Neuronal stem cell (in vitro differentiated cells): ENCODE results near the gene SNX25.

Experiments
- DNase-seq: peaks from one replicate; pipeline ENCODE4 v3.0.0-alpha.2; 2013; ENCODE audit warnings: low spot score
- H2AFZ ChIP-seq: one replicate; pipeline ENCODE4 v1.6.1; 2013; ENCODE audit warnings: mild to moderate bottlenecking, low read length, inconsistent platforms
- H2AK5ac ChIP-seq: 2 replicates; pipeline ENCODE4 v1.6.1; 2013; ENCODE audit warnings: low read depth, mild to moderate bottlenecking, inconsistent platforms, low read length, moderate library complexity, mixed read lengths
- H2BK120ac ChIP-seq: 2 replicates; pipeline ENCODE4 v1.6.1; 2013; ENCODE audit warnings: low read depth, mild to moderate bottlenecking, inconsistent platforms, low read length, moderate library complexity, mixed read lengths
- H2BK12ac ChIP-seq: one replicate; pipeline ENCODE4 v1.6.1; 2013; ENCODE audit warnings: low read length, inconsistent platforms
- H2BK15ac ChIP-seq: 2 replicates; pipeline ENCODE4 v1.6.1; 2013; ENCODE audit warnings: mild to moderate bottlenecking, low read length, inconsistent platforms, mixed read lengths
- H2BK5ac ChIP-seq: one replicate; pipeline ENCODE4 v1.6.1; 2013; ENCODE audit warnings: inconsistent platforms, mild to moderate bottlenecking, low read length, moderate library complexity
- H3K14ac ChIP-seq: one replicate; pipeline ENCODE4 v1.6.1; 2013; ENCODE audit warnings: low read length, inconsistent platforms
- H3K18ac ChIP-seq: 2 replicates; pipeline ENCODE4 v1.6.1; 2013; ENCODE audit warnings: low read length, inconsistent platforms
- H3K23ac ChIP-seq: 2 replicates; pipeline ENCODE4 v1.6.1; 2013; ENCODE audit warnings: low read depth, mild to moderate bottlenecking, mixed read lengths, low read length, inconsistent platforms; ENCODE audit not compliant: poor library complexity
- H3K27ac ChIP-seq: replicated peaks from 3 replicates; pipeline ENCODE4 v1.5.1; 2013; ENCODE audit warnings: low read length, inconsistent platforms
- H3K27me3 ChIP-seq, 3 experiments: 2 replicates each; pipeline ENCODE4 v1.6.1; 2013; ENCODE audit warnings: low read length in 3 of 3, mild to moderate bottlenecking in 2 of 3, inconsistent platforms in 1 of 3, low read depth in 1 of 3, mixed read lengths in 1 of 3, moderate library complexity in 1 of 3; ENCODE audit not compliant: control insufficient read depth in 3 of 3, insufficient read depth in 3 of 3
- H3K36me3 ChIP-seq, 2 donors: replicated peaks in 1 of 2; 2 replicates each; pipeline ENCODE4 v1.6.1; 2013; ENCODE audit warnings: low read length in 2 of 2; ENCODE audit not compliant: control insufficient read depth in 2 of 2, insufficient read depth in 2 of 2
- H3K4ac ChIP-seq: 2 replicates; pipeline ENCODE4 v1.6.1; 2013; ENCODE audit warnings: inconsistent platforms, mild to moderate bottlenecking, low read length, moderate library complexity
- H3K4me1 ChIP-seq, 2 donors: 1 replicate in 1 of 2; 2 replicates in 1 of 2; pipeline ENCODE4 v1.6.1; 2013; ENCODE audit warnings: low read length in 2 of 2, low read depth in 1 of 2; ENCODE audit not compliant: control insufficient read depth in 2 of 2, insufficient read depth in 1 of 2
- H3K4me2 ChIP-seq: one replicate; pipeline ENCODE4 v1.6.1; 2013; ENCODE audit warnings: mild to moderate bottlenecking, low read length, inconsistent platforms; ENCODE audit not compliant: insufficient read depth, poor library complexity, severe bottlenecking
- H3K4me3 ChIP-seq, 2 donors: 2 replicates each; pipeline ENCODE4 v1.5.1; 2013; ENCODE audit warnings: low read length in 2 of 2, mild to moderate bottlenecking in 2 of 2, inconsistent platforms in 1 of 2, moderate library complexity in 1 of 2
- H3K79me1 ChIP-seq: one replicate; pipeline ENCODE4 v1.6.1; 2013; ENCODE audit warnings: low read depth, mild to moderate bottlenecking, inconsistent platforms, low read length, moderate library complexity
- H3K9ac ChIP-seq: one replicate; pipeline ENCODE4 v1.6.1; 2013; ENCODE audit warnings: mild to moderate bottlenecking, low read depth, low read length, inconsistent platforms; ENCODE audit not compliant: poor library complexity
- H3K9me3 ChIP-seq, 2 donors: replicated peaks in 1 of 2; 2 replicates each; pipeline versions ENCODE3 to v1.6.1; 2013; ENCODE audit warnings: low read length in 2 of 2, mild to moderate bottlenecking in 2 of 2, inconsistent platforms in 1 of 2, low read depth in 1 of 2, mixed read lengths in 1 of 2, moderate library complexity in 1 of 2; ENCODE audit not compliant: control insufficient read depth in 2 of 2, insufficient read depth in 1 of 2
- H4K8ac ChIP-seq: one replicate; pipeline ENCODE4 v1.6.1; 2013; ENCODE audit warnings: low read depth, mild to moderate bottlenecking, inconsistent platforms, low read length, moderate library complexity
- H4K91ac ChIP-seq: one replicate; pipeline ENCODE4 v1.6.1; 2013; ENCODE audit warnings: low read length, low read depth, mild to moderate bottlenecking, inconsistent platforms; ENCODE audit not compliant: poor library complexity
- WGBS, 2 donors: extraction: QIAGEN DNeasy Blood & Tissue Kit; methylation state at CpG; one replicate each; pipeline ENCODE4 v1.1.7; 2013; ENCODE audit warnings: missing lambda C conversion rate in 2 of 2, mixed read lengths in 1 of 2; ENCODE audit not compliant: insufficient read length in 2 of 2, insufficient replicate concordance in 1 of 2; ENCODE audit errors: extremely low coverage in 2 of 2; 5-methylcytosine and 5-hydroxymethylcytosine counted together

The SNX25 gene

DNA sequence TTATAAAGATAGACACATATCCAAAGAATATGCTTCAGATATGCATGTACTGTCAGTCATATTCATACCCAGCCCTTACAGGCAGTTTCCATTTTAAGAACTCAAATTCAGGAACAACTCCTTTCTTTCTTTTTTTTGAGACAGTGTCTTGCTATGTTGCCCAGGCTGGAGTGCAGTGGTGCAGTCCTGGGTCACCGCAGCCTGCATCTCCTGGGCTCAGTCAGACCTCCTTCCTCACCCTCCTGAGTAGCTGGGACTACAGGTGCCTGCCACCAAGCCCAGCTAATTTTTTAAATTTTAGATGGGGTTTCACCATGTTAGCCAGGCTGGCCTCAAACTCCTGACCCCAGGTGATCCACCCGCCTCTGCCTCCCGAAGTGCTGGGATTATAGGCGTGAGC is 34.5 kb downstream of the SNX25 start:
- H2BK120ac ChIP-seq, result no peak overlapping the region
- H3K27me3 ChIP-seq, result no peaks in the 10 kb centered on the region
- H3K27ac ChIP-seq, result no peak overlapping the region
- H3K4me2 ChIP-seq, result no peak overlapping the region
- no CpG with 5 or more reads among the region's 4 CpGs for WGBS, 2 donors
- no peak overlapping the region for H3K4ac ChIP-seq
- H3K4me1 ChIP-seq, result no peaks in the 10 kb centered on the region
- peaks cover under 1 to 8% of the 10 kb centered on the region in 2 donors for H3K36me3 ChIP-seq
- no peak overlapping the region for H3K23ac ChIP-seq
- H2BK15ac ChIP-seq, result no peak overlapping the region
- H3K14ac ChIP-seq, result no peak overlapping the region
- no peak overlapping the region for H3K4me3 ChIP-seq
- no peak overlapping the region for H2AK5ac ChIP-seq
- no peak overlapping the region for H2BK12ac ChIP-seq
- H3K9me3 ChIP-seq, result peaks cover 1 to 5% of the 10 kb centered on the region in 2 donors
- H4K8ac ChIP-seq, result no peak overlapping the region
- H3K9ac ChIP-seq, result no peak overlapping the region
- no peak overlapping the region for H2BK5ac ChIP-seq
- no peak overlapping the region for H3K18ac ChIP-seq
- H3K79me1 ChIP-seq, result peaks cover 3% of the 10 kb centered on the region
- DNase-seq, result no peak
- no peak overlapping the region for H4K91ac ChIP-seq
- no peak overlapping the region for H2AFZ ChIP-seq

DNA sequence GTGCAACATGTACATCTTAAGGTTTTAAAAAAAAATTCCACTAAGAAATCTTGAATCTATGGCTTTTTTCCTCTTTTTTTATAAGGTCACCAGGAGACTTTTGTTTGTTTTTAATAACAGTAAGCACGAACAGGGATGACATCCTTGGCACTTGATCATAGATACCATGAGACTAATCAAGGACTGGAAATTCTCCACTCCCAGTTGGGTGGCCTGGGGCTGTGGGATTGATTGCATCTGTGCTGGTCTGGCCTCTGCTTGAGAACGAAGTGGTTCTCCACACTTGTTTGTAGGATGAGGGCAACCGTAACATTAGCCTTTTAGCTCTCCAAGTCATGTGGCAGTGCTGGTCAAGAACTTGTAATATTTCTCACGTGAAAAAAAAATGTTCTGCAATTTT is 35.4 kb downstream of the SNX25 start:
- H3K9me3 ChIP-seq, result peaks cover 1 to 4% of the 10 kb centered on the region in 2 donors
- H3K18ac ChIP-seq, result no peak overlapping the region
- H4K8ac ChIP-seq, result no peak overlapping the region
- H3K79me1 ChIP-seq, result peaks cover 3% of the 10 kb centered on the region
- H3K27me3 ChIP-seq, result no peaks in the 10 kb centered on the region
- H2BK15ac ChIP-seq, result no peak overlapping the region
- H3K4me1 ChIP-seq, result no peaks in the 10 kb centered on the region
- peaks cover 0 to 8% of the 10 kb centered on the region in 2 donors for H3K36me3 ChIP-seq
- no peak overlapping the region for H2BK120ac ChIP-seq
- no peak overlapping the region for H3K14ac ChIP-seq
- no peak overlapping the region for H3K4me3 ChIP-seq
- H3K4me2 ChIP-seq, result no peak overlapping the region
- no peak overlapping the region for H2BK12ac ChIP-seq
- no peak for DNase-seq
- H3K4ac ChIP-seq, result no peak overlapping the region
- no peak overlapping the region for H3K9ac ChIP-seq
- H4K91ac ChIP-seq, result no peak overlapping the region
- no peak overlapping the region for H2AFZ ChIP-seq
- no peak overlapping the region for H3K23ac ChIP-seq
- no peak overlapping the region for H2BK5ac ChIP-seq
- H2AK5ac ChIP-seq, result no peak overlapping the region
- WGBS, 2 donors, result no CpG with 5 or more reads among the region's 4 CpGs
- no peak overlapping the region for H3K27ac ChIP-seq

DNA sequence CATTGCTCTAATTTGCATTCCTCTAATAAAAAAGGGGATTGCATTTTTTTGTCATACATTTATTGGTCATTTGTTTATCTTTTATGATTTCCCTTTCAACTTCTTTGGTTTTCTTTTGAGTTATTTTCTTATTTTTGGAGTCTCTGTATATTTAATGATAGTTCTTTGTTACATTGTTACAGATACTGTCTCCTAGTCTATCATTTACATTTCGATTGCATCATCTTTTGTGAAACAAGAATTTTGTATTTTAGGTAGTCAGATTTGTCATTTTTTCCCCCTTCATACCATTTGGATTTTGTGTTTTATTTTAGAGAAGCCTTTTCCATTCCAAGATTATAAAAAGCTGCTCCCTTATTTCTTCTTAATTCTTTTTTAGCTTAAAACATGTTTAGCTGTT is 37.1 kb downstream of the SNX25 start:
- no CpG with 5 or more reads among the region's 1 CpG for WGBS, 2 donors
- Histone ChIP-seq H4K8ac (no peak overlapping the region), H3K79me1 (peaks cover 5% of the 10 kb centered on the region), H3K14ac (no peak overlapping the region), H2AFZ (no peak overlapping the region), H3K18ac (no peak overlapping the region), H3K36me3 (peaks cover 2 to 8% of the 10 kb centered on the region in 2 donors), H3K27me3 (no peaks in the 10 kb centered on the region), H3K4me2 (no peak overlapping the region), H3K9me3 (peaks cover 1 to 3% of the 10 kb centered on the region in 2 donors), H2BK15ac (no peak overlapping the region), H3K27ac (no peak overlapping the region), H3K4me3 (no peak overlapping the region), H2AK5ac (no peak overlapping the region), H2BK120ac (no peak overlapping the region), H2BK5ac (no peak overlapping the region), H4K91ac (no peak overlapping the region), H3K9ac (no peak overlapping the region), H3K23ac (no peak overlapping the region), H3K4ac (no peak overlapping the region), H3K4me1 (no peaks in the 10 kb centered on the region), H2BK12ac (no peak overlapping the region)
- no peak for DNase-seq

DNA sequence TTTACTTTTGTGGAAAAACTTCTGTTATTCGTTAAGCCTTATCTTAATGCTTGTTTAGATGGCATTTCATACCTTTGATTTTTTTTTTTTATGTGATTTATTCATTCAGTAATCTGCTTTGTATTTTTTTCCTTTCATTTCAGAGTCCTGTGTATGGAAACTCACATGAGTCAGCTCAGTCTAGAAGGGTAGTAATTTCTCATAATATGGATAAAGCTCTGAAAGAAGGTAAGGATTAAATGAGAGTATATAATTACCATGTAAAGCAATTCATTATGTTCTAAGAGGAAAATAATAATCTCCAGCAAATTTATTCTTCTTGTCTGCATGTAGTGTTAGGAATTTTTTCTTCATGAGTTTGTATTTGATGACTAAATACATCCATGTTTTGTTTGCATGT is 37.8 kb downstream of the SNX25 start:
- no peaks in the 10 kb centered on the region for H3K4me1 ChIP-seq
- H2BK15ac ChIP-seq, result no peak overlapping the region
- H3K4me2 ChIP-seq, result no peak overlapping the region
- H2AFZ ChIP-seq, result no peak overlapping the region
- peaks cover 2 to 8% of the 10 kb centered on the region in 2 donors for H3K36me3 ChIP-seq
- H4K91ac ChIP-seq, result no peak overlapping the region
- WGBS, 2 donors, result no CpG with 5 or more reads among the region's 1 CpG
- H2AK5ac ChIP-seq, result no peak overlapping the region
- H3K23ac ChIP-seq, result no peak overlapping the region
- no peaks in the 10 kb centered on the region for H3K27me3 ChIP-seq
- peaks cover 4% of the 10 kb centered on the region for H3K79me1 ChIP-seq
- H3K9me3 ChIP-seq, result peaks cover 0 to under 1% of the 10 kb centered on the region in 2 donors
- H3K18ac ChIP-seq, result no peak overlapping the region
- H3K4me3 ChIP-seq, result no peak overlapping the region
- H2BK5ac ChIP-seq, result no peak overlapping the region
- no peak overlapping the region for H3K14ac ChIP-seq
- H3K27ac ChIP-seq, result no peak overlapping the region
- no peak overlapping the region for H4K8ac ChIP-seq
- DNase-seq, result no peak
- H3K4ac ChIP-seq, result no peak overlapping the region
- H3K9ac ChIP-seq, result no peak overlapping the region
- no peak overlapping the region for H2BK12ac ChIP-seq
- H2BK120ac ChIP-seq, result no peak overlapping the region
